Neutrophil (primary cell): ENCODE data around the gene RHO.

Experiments
- H3K27ac ChIP-seq: fragments of 200-600 bp; sonication (generic); 2 replicates; pipeline ENCODE4 v1.5.1; 2016; ENCODE audit warnings: mild to moderate bottlenecking, moderate library complexity
- H3K27me3 ChIP-seq: fragments of 200-600 bp; sonication (generic); 2 replicates; pipeline ENCODE4 v1.6.0; 2016; ENCODE audit warnings: mild to moderate bottlenecking
- H3K36me3 ChIP-seq: fragments of 200-600 bp; sonication (generic); 2 replicates; pipeline ENCODE4 v1.5.1; 2017
- H3K4me1 ChIP-seq, 2 experiments: fragments of 200-600 bp in 1 of 2; sonication (generic) in 1 of 2; 1 replicate in 1 of 2; 2 replicates in 1 of 2; pipeline versions ENCODE4 v1.5.1 to v1.6.1; 2013 to 2016; ENCODE audit warnings: low read depth in 1 of 2, low read length in 1 of 2, mild to moderate bottlenecking in 1 of 2, moderate library complexity in 1 of 2; ENCODE audit not compliant: control insufficient read depth in 1 of 2, insufficient read depth in 1 of 2
- H3K4me3 ChIP-seq, 2 experiments: fragments of 200-600 bp in 1 of 2; sonication (generic) in 1 of 2; 1 replicate in 1 of 2; 2 replicates in 1 of 2; pipeline ENCODE4 v1.5.1; 2013 to 2016; ENCODE audit warnings: low read depth in 1 of 2, low read length in 1 of 2, mild to moderate bottlenecking in 1 of 2, moderate library complexity in 1 of 2
- H3K9me3 ChIP-seq: fragments of 200-600 bp; sonication (generic); 2 replicates; pipeline ENCODE4 v1.5.1; 2016
- CTCF ChIP-seq: fragments of 200-600 bp; sonication (generic); IDR thresholded peaks from 2 replicates; pipeline ENCODE4 v1.5.1; 2016; ENCODE audit warnings: antibody characterized with exemption

RHO gene

DNA sequence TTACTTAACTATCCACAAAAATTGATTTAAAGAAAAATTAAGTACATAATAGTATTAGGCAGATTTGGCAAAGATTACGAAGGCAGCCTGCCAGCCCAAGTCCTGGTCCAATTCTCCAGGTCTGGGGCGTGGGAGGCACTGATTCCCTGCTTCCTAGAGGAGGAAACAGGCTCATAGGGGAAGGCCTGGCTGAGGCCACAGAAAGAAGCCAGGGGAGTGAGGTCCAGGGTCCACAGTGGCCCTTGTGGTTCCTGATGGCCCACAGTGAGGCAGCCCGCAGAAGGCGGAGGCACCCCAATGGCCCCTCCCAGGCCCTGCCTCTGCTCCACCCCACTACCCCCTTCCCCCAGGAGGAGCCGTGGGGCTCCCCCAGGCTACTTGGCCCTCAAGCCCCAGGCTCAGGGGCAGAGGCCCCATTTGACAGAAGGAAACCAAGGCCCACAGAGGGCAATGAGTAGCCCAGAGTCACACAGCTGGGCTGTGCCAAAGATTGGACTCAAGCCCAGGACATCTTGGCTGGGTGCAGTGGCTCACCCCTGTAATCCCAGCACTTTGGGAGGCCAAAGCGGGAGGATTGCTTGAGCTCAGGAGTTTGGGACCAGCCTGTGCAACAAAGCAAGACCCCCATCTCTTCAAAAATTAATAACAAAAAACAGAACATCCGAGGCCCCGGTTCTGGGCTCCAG is 35.6 kb downstream of the RHO start:
- H3K4me3 ChIP-seq, result no peak overlapping the region
- no peaks in the 10 kb centered on the region for H3K9me3 ChIP-seq
- no peaks in the 10 kb centered on the region for H3K4me1 ChIP-seq
- no peak overlapping the region for H3K27ac ChIP-seq
- no peak for TF ChIP-seq CTCF
- H3K36me3 ChIP-seq, result no peaks in the 10 kb centered on the region
- no peaks in the 10 kb centered on the region for H3K27me3 ChIP-seq

- no peak for TF ChIP-seq CTCF
- H3K36me3 ChIP-seq, result no peaks in the 10 kb centered on the region
- no peak overlapping the region for H3K4me3 ChIP-seq
- H3K4me1 ChIP-seq, result no peaks in the 10 kb centered on the region
- H3K27ac ChIP-seq, result no peak overlapping the region
- no peaks in the 10 kb centered on the region for H3K9me3 ChIP-seq
- no peaks in the 10 kb centered on the region for H3K27me3 ChIP-seq
Measured at GRCh38 chr3:129564981-129565644, 36.7 kb downstream of the RHO start.

DNA sequence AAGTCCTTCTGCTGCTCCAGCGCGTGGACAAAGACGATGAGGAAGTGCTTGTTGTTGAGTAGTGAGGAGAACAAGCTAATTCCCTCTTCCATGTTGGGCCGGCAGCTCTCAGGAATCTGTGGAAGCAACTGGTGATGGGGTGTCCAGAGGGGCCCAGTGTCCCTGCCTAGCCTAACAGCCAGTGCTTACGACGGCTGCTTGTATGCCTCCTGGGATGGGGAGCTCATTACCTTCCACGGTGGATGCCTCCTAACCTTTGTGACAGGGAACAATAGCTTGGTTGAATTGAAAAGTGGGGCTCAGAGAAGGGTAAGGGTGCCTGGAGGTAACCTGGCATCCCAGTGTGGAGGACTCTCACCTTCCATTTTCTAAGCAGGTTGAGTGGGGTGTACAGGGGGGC is 37.5 kb downstream of the RHO start:
- Histone ChIP-seq H3K27me3 (no peaks in the 10 kb centered on the region), H3K27ac (no peak overlapping the region), H3K4me1 (no peaks in the 10 kb centered on the region), H3K36me3 (no peaks in the 10 kb centered on the region), H3K4me3 (no peak overlapping the region), H3K9me3 (no peaks in the 10 kb centered on the region)
- TF ChIP-seq CTCF, result no peak

GRCh38 chr3:129567176-129567705 is 38.8 kb downstream of the RHO start:
- no peaks in the 10 kb centered on the region for H3K9me3 ChIP-seq
- H3K4me3 ChIP-seq, result no peak overlapping the region
- no peaks in the 10 kb centered on the region for H3K36me3 ChIP-seq
- H3K4me1 ChIP-seq, result no peaks in the 10 kb centered on the region
- TF ChIP-seq CTCF, result no peak
- H3K27me3 ChIP-seq, result no peaks in the 10 kb centered on the region
- no peak overlapping the region for H3K27ac ChIP-seq

GRCh38 chr3:129567939-129568338 is 39.5 kb downstream of the RHO start:
- Histone ChIP-seq H3K27me3 (no peaks in the 10 kb centered on the region), H3K4me1 (no peaks in the 10 kb centered on the region), H3K27ac (no peak overlapping the region), H3K9me3 (no peaks in the 10 kb centered on the region), H3K4me3 (no peak overlapping the region), H3K36me3 (no peaks in the 10 kb centered on the region)
- TF ChIP-seq CTCF, result no peak
